Activated T-helper 17 cell treated with anti-CD3 and anti-CD28 coated beads, Interleukin-2, amount 50 U/mL, for 72 hours (primary cell): ENCODE measurements around the gene NOP9. TPM values are rescaled to one million over a fixed set of nuclear protein-coding genes. Genes with fewer than 3 reads are reported as not detected.
A peak's percentile ranks its signal among the peaks of the same experiment; 100 is the strongest.

Source experiments
- ATAC-seq: fragments of 150-1000 bp; cut with Tn5 transposase; replicated peaks from 2 replicates; pipeline ENCODE4 v1.10.0; 2021; ENCODE audit warnings: mild to moderate bottlenecking, moderate library complexity
- H3K27ac Mint-ChIP-seq: one replicate; pipeline ENCODE4 v1.8.0; 2022; ENCODE audit warnings: mixed read lengths
- H3K27me3 Mint-ChIP-seq: one replicate; pipeline ENCODE4 v1.8.0; 2022; ENCODE audit warnings: mixed read lengths
- H3K36me3 Mint-ChIP-seq: one replicate; pipeline ENCODE4 v1.8.0; 2022; ENCODE audit warnings: low read depth, mild to moderate bottlenecking, mixed read lengths
- H3K4me1 Mint-ChIP-seq: one replicate; pipeline ENCODE4 v1.8.0; 2022; ENCODE audit warnings: mixed read lengths
- H3K4me3 Mint-ChIP-seq: one replicate; pipeline ENCODE4 v1.8.0; 2022; ENCODE audit warnings: mild to moderate bottlenecking, mixed read lengths
- H3K9me3 Mint-ChIP-seq: one replicate; pipeline ENCODE4 v1.8.0; 2022; ENCODE audit warnings: mixed read lengths
- total RNA-seq, 2 donors: library from RNA; stranded (reverse); gene quantifications; one replicate each; pipeline ENCODE4 v1.2.3, GENCODE V29; 2022

NOP9 gene
- total RNA-seq, 2 donors from 2014 or later = 21.2 to 42.2 TPM

DNA sequence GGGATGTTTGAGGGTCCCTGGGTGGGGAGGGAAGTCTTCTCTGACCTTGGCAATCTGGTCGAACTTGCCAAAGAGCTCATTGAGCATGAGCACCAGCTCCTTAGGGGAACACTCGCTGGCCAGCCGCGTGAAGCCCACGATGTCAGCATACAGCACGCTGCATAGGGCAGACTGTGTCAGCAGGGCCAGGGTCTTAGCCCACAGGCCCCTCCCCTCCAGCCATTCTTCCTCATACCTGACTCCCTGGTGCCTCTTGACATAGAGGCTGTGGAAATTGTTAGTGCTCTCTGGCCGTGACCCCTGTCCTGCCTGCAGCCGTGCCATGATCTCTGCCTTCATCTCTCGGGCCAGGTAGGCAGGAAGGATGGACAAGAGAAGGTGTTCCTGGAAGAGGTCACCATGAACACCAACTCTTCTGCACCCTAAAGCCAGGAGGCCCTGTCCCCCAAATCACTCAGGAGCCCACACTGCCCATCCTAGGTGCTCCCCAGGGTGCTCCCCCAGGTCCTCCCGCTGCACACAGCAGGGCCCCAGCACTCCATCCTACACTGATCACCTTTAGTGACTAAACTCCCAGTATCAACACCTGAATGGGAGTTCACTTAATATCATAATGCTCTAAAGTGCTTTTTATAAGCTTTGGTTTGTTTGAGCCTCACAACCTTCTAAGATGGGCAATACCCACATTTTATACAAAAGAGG, 31.5 kb downstream of the NOP9 start:
- no peak overlapping the region for H3K27ac Mint-ChIP-seq
- peaks cover 20% of the 10 kb centered on the region for H3K4me1 Mint-ChIP-seq
- ATAC-seq = no peak
- H3K9me3 Mint-ChIP-seq = no peaks in the 10 kb centered on the region
- H3K36me3 Mint-ChIP-seq = peaks cover 18% of the 10 kb centered on the region
- H3K27me3 Mint-ChIP-seq = peaks cover 15% of the 10 kb centered on the region
- H3K4me3 Mint-ChIP-seq = peak overlapping the region; percentile 90

DNA sequence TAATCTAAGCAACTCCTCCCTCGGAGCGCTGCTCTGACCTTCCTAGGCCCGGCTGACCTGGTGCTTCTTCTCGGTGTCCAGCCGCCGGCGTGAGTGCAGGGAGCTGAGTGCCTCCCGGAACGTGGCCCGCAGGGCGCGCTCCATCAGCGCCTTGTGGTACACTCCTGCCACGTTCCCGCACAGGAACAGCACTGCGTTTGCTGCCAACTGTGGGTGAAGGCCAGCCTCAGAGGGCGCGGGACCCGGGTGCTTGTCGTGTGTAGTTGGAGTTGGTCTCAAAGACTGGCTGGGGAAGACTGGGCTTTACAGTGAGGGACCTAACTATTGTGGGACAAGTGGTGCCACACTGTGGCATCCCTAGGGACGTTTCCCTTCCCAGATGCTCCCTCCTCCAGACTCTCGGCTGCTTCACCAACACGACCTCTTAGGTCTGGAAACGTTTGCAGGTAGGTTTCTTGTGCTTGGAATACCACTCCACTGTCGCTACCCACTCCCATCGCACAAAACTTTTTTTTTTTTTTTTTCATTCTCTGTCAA, 32.1 kb downstream of the NOP9 start:
- Mint-ChIP-seq H3K9me3 (no peaks in the 10 kb centered on the region), H3K27me3 (peaks cover 15% of the 10 kb centered on the region), H3K36me3 (peaks cover 25% of the 10 kb centered on the region), H3K4me1 (peaks cover 20% of the 10 kb centered on the region), H3K4me3 (peak overlapping the region; percentile 90), H3K27ac (peak overlapping the region; percentile 77)
- ATAC-seq = no peak

DNA sequence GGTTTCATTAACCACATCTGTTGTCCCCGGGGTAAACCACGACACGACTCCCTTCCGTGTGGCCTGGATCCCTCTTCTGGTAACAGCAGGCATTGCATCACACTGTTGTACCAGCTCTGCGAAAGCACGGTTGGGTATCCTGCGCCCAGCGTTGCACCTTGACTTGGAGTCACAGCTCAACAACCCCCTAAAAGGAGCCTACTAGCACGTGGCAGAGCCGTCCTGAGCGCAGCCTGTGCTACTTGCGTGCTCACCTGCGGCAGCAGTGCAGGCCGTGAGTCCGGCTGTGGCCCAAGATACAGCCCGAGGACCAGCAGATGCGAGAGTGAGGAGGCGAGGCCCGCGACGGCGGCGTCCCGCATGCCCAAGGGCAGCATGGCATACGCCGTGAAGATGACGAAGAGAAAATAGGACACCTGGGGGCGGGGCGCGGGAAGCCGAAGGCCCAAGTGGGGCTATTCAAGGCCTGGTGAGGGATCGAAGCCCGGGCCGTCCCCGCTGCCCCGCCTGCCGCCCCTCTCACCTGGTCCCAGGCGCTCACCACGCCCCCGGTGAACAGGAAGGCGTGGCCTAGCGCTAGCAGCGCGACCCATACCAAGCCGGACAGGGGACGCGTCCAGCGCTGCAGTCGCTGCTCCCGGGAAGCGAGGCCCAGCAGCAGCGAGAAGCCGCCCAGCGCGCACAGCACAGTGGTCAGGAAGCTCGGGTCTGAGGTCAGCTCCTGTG, 32.8 kb downstream of the NOP9 start:
- Mint-ChIP-seq H3K27ac (peak overlapping the region; percentile 77), H3K4me1 (peaks cover 20% of the 10 kb centered on the region)

DNA sequence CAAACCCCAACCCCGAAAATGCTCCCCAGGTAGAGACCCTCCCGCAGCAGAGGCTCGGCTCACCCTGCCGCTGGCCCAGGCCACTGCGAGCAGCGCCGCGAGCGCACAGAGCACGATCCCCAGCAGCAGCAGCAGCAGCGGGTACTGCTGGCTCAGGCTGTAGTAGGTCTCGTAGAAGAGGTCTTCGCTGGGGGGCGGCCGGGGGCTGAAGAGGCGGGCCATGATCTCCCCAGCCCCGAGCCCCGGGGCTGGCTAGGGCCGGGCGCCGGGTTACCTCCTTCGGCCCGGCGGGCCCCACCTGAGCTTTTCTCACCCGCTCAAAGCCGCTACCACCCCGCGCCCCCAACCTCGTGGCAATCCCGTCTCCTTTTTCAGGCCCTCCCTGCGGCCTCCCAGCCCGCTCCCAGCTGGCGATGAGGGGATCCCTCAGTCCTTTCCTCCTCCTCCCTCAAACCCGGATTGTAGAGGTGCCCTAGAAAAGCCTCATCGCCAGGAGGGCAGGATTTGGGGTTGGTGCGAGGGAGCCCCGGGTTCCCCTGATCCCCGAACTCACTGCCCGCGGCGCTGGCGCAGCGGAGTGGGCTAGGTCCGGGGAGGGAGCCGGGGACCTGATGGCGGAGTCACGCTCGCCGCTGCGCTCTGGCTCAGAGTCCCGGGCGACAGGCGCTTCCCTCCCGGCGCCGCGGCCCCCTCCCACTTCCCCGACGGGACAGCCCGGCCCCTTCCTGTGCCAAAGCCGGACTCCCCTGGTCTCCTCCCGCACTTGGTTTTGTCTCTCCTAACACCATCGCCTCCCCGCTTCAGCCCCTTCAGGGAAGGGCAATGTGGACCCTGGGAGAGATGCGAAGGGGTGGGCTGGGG, 35.0 kb downstream of the NOP9 start, which contains the start of gene ADCY4:
Gene ADCY4 (minus strand): TSS at position 641 of the 861 bp plus-strand sequence. CDS start 419 bp downstream, at position 222.
- no peak for ATAC-seq
- peaks cover 14% of the 10 kb centered on the region for H3K4me1 Mint-ChIP-seq
- H3K9me3 Mint-ChIP-seq = no peaks in the 10 kb centered on the region
- H3K27ac Mint-ChIP-seq = no peak within 1 kb of the TSS
- peaks cover 43% of the 10 kb centered on the region for H3K36me3 Mint-ChIP-seq
- peak within 1 kb of the TSS; percentile 90 for H3K4me3 Mint-ChIP-seq
- peaks cover 15% of the 10 kb centered on the region for H3K27me3 Mint-ChIP-seq

More for the DNA sequence above, 32.8 kb downstream of the NOP9 start:
- H3K27me3 Mint-ChIP-seq = peaks cover 15% of the 10 kb centered on the region
- H3K4me3 Mint-ChIP-seq = peak overlapping the region; percentile 90
- peaks cover 31% of the 10 kb centered on the region for H3K36me3 Mint-ChIP-seq
- no peaks in the 10 kb centered on the region for H3K9me3 Mint-ChIP-seq
- ATAC-seq = peak; percentile 76

DNA sequence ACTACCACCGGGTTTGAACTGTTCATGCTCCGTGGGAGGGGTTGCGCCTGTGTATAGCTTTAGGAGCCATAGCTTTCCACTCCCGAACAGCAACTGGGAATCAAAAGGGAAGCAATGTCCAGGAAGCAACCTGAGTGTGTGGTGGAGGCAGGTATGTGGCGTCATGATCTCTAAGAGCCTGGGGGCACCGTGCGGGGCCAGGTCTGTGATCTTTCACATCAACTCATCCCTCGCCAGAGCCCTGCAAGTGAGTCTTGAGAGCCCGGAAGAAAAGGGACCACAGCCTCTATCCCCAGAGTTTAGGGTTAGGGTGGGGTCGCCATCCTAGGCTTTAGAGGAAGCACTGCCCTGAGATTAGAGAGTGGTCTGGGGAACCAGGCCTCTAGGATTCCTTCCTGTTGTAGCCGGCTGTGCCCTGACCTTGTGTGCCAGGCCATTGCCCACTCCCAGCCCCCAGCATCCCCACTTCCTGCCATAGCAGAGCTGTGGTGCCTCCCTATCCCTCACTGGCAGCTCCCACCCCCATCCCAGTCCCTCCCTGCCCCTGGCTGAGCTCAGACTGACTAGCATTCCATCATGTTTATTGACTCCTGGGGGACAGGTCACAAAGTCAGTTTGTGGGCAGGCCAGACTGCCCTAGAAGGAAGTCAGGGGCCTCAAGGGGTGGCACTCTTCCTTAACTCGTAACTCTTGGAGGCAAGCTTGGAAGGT, 36.0 kb downstream of the NOP9 start:
- Mint-ChIP-seq H3K27me3 (peaks cover 12% of the 10 kb centered on the region), H3K9me3 (no peaks in the 10 kb centered on the region), H3K27ac (no peak overlapping the region), H3K36me3 (peaks cover 43% of the 10 kb centered on the region), H3K4me3 (peak overlapping the region; percentile 25), H3K4me1 (peaks cover 15% of the 10 kb centered on the region)
- no peak for ATAC-seq

DNA sequence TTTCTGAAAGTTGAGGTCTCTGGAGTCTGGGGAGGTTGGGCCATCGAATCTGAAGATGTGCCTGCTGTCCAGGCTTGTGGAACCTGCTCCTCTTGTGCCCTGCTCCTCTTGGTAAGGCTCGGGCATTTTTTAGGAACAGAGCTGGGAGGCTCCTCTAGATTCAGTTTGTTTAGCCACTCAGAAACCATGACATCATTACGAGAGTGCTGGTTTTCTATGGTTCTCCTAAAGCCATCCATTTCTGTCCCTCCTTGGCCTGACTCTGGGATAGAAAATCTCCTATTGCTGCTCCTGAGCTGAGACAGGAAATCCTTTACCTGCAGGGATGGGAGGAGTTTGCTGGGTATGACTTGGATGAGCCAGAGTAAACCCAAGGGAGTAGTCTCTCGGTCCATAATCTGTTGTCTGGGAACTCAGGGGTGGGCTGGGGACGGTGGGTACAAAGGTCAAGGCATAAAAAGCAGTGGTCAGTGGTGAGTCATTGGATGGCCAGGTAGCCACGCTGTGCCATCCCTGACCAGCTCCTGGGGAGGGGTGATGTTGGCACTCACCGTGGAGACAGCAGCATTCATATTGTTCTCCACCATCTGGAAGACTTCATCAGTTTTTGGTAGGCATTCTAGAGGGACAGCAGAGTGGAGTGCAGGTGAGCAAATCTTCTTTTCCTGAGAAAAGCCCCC, 37.6 kb downstream of the NOP9 start:
- peak overlapping the region; percentile 88 for H3K4me3 Mint-ChIP-seq
- no peak for ATAC-seq
- no peak overlapping the region for H3K27ac Mint-ChIP-seq
- peaks cover 38% of the 10 kb centered on the region for H3K36me3 Mint-ChIP-seq
- H3K9me3 Mint-ChIP-seq = no peaks in the 10 kb centered on the region
- H3K4me1 Mint-ChIP-seq = peaks cover 10% of the 10 kb centered on the region
- peaks cover 8% of the 10 kb centered on the region for H3K27me3 Mint-ChIP-seq

DNA sequence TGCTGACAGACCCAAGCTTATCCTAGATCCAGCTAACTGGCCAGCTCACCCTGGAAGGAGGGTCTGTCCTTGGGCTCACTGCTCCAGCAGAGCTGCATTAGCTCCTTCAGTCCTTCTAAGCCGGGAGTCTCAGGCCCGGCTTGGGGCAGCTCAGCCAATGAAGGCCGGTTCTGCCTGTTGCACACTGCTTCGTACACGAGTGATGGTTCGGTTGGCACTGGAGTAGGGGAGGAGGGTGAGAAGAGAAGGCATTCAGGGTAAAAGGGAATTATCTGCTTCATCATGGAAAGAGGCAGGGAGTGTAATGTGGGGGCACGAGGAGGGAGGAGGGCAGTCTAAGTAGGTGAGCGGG, 38.1 kb downstream of the NOP9 start:
- Mint-ChIP-seq H3K27me3 (peaks cover 6% of the 10 kb centered on the region), H3K9me3 (no peaks in the 10 kb centered on the region), H3K27ac (no peak overlapping the region), H3K36me3 (peaks cover 37% of the 10 kb centered on the region), H3K4me1 (peaks cover 4% of the 10 kb centered on the region), H3K4me3 (peak overlapping the region; percentile 88)
- ATAC-seq = no peak

DNA sequence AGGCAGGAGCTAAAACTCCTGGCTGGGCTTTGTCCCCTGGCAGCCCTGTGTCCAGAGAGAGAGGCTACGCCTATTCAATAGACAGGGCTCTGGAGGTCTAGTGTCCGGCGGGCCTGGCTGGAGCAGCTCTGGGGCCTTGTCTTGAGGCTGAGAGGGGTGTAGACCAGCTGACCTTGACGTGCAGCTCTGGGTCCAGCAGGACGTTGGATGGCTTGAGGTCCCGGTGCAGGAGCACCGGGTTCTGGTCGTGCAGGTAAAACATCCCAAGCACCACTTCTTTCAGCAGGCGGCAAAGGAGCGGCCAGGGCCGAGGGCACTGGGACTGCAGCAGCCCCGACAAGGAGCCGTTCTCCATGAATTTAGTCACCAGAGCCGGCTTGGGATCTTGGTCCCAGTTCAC, 39.2 kb downstream of the NOP9 start:
- peaks cover 8% of the 10 kb centered on the region for H3K27me3 Mint-ChIP-seq
- H3K4me3 Mint-ChIP-seq = peak overlapping the region; percentile 88
- ATAC-seq = no peak
- peaks cover 37% of the 10 kb centered on the region for H3K36me3 Mint-ChIP-seq
- peaks cover 4% of the 10 kb centered on the region for H3K4me1 Mint-ChIP-seq
- no peak overlapping the region for H3K27ac Mint-ChIP-seq
- no peaks in the 10 kb centered on the region for H3K9me3 Mint-ChIP-seq

DNA sequence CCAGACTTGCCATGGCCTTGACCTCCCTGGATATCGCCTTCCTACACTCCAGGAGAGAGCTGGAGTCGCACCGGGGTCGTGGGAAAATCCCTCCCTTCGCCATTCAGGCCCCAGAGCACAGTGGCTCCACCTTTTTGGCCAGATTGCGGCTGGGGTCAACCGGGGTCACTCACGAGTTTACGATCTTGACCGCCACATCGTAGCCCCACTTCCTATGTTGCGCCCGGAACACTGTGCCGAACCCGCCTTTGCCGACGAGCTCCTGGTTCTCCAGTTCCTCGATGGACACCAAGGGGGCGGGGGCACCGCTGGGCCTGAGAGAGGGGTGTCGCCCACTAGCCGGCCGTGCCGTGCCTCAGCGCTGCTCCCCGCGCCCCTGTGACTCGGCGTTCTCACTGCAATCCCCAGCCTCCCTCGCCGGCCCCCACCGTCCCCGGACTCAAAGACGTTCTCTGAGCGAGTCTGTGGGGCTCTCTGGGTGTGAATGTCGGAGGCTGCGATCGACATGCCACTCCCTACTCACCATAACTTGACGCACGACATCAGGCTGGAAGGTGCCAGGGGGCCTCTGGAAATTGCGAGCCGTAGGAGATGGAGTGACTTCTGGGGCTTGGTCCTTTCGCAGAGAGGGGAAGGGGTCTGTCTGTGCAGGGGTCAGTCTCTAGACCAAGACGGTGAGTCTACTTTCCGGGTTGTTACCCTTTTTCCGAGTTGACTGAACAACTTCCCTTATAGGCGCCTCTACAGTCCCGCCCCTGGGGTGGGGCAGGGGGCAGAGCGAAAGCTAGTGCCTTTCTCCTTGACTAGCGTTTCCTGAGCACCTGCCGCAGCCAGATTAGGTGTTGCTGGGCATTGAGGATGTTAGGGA, 39.9 kb downstream of the NOP9 start, which contains the start of gene RIPK3:
Gene RIPK3 (minus strand): TSS at position 708 of the 868 bp plus-strand sequence. CDS start 165 bp downstream, at position 543.
- Mint-ChIP-seq H3K9me3 (no peaks in the 10 kb centered on the region), H3K27ac (peak within 1 kb of the TSS; percentile 64), H3K36me3 (peaks cover 37% of the 10 kb centered on the region), H3K4me3 (peak within 1 kb of the TSS; percentile 88), H3K4me1 (peaks cover 4% of the 10 kb centered on the region), H3K27me3 (peaks cover 11% of the 10 kb centered on the region)
- peak; percentile 97 for ATAC-seq

DNA sequence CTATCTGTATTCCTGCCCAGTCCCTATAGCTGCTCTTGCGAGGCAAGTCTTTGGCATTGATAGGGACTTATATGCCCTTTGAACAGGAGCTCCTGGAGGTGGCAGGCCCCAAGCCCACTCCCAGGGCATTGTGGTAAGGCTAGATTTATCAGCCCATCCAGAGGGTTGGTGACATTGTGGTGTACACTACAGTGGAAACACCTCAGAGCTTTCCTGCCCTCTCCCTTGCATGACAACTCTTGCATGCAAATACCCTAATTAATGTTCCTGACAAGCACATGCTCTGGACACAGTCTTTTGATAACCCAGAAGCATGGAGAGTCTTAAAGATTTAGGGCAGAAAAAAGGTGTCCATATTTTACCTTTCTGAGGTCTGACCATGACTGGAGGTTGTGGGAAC, 41.0 kb downstream of the NOP9 start:
- Mint-ChIP-seq H3K4me3 (peak overlapping the region; percentile 88), H3K9me3 (no peaks in the 10 kb centered on the region), H3K27ac (no peak overlapping the region), H3K4me1 (peaks cover 4% of the 10 kb centered on the region), H3K36me3 (peaks cover 28% of the 10 kb centered on the region), H3K27me3 (peaks cover 12% of the 10 kb centered on the region)
- no peak for ATAC-seq

DNA sequence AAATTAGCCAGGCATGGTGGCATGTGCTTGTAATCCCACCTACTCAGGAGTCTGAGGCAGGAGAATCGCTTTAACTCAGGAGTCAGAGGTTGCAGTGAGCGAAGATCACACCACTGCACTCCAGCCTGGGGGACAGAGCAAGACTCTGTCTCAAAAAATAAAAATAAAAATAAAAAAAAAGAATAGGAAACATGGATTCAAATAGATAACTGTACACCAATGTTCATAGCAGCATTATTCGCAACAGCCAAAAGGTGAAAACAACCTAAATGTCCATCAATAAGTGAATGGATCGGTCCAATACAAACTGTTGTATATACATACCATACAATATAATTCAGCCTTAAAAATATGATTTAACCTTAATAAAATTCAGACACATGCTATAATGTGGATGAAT, 43.2 kb downstream of the NOP9 start:
- Mint-ChIP-seq H3K4me3 (no peak overlapping the region), H3K27me3 (peaks cover 12% of the 10 kb centered on the region), H3K4me1 (peaks cover 4% of the 10 kb centered on the region), H3K27ac (no peak overlapping the region), H3K36me3 (peaks cover 7% of the 10 kb centered on the region), H3K9me3 (no peaks in the 10 kb centered on the region)
- ATAC-seq = no peak

DNA sequence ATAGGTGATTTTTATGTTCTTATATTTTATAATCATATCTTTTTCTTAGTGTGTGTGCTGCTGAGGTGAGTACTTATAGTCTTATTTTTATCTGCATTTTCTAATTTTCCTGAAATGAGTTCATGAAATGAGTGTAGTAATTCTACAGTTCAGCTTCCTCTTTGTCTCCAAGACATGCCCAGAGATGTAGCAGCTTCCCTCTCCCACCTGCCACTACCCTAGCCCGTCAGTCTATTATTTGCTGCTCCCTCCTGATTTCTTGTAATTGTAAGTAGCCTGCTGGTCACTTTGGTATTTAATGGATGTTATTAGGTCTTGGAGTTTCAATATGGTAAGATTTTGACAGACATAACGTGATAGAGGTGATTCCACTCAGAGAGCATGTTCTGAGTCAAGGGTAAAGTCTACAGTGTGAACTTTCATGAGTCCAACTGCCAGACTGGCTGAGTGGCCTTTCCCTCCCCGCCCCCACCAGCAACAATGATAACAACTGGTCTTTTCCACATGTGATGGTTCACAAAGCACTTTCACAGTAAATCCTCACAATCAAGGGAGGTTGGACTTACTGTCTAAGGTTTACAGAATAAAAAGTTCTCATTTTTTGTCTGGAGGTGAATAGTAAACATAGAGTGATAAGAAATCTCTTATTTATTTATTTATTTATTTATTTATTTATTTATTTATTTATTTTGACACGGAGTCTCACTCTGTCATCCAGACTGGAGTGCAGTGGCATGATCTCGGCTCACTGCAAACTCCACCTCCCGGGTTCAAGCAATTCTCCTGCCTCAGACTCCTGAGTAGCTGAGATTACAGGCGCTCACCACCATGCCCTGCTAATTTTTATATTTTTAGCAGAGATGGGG, 44.4 kb downstream of the NOP9 start:
- Mint-ChIP-seq H3K27ac (no peak overlapping the region), H3K27me3 (peaks cover 12% of the 10 kb centered on the region), H3K4me3 (no peak overlapping the region), H3K36me3 (no peaks in the 10 kb centered on the region), H3K9me3 (no peaks in the 10 kb centered on the region), H3K4me1 (peaks cover 4% of the 10 kb centered on the region)
- ATAC-seq = no peak
